IMR-90 (cell line): ENCODE results near the gene WNT3. TPM values are rescaled to one million over a fixed set of nuclear protein-coding genes. Genes with fewer than 3 reads are reported as not detected.

Experiments
- ATAC-seq: fragments of 200-7000 bp; cut with Tn5 transposase; 2 replicates; pipeline ENCODE4 v1.9.1; 2020; ENCODE audit warnings: low read depth, mild to moderate bottlenecking, moderate library complexity
- BruUV-seq: library from RNA; stranded (reverse); fragments of 400-500 nt; replicated peaks from 2 replicates; lab custom pipeline; 2021; lab: Mats Ljungman, UMichigan
- CTCF ChIA-PET: fragments of 300-600 bp; formaldehyde crosslinking; extraction: SDS; loops from one replicate; lab custom pipeline; 2021; ENCODE audit warnings: antibody characterized with exemption; lab: Yijun Ruan, JAX
- POLR2A ChIA-PET: fragments of 300-600 bp; sonication (Branson Sonifier 250); formaldehyde crosslinking; loops from one replicate; lab custom pipeline; 2022; ENCODE audit warnings: antibody characterized with exemption; ENCODE audit not compliant: unreplicated experiment; lab: Charles Lee
- DNase-seq: peaks from one replicate; pipeline ENCODE4 v3.0.0; 2013
- H2AFZ ChIP-seq: replicated peaks from 2 replicates; pipeline ENCODE3; 2013; ENCODE audit warnings: low read length, mild to moderate bottlenecking; ENCODE audit not compliant: poor library complexity
- H2AK5ac ChIP-seq: 2 replicates; pipeline ENCODE4 v1.6.1; 2013; ENCODE audit warnings: low read depth, low read length, inconsistent platforms
- H2AK9ac ChIP-seq: replicated peaks from 2 replicates; pipeline ENCODE3; 2013; ENCODE audit warnings: mild to moderate bottlenecking, low read depth, low read length, moderate library complexity; ENCODE audit not compliant: poor library complexity
- H2BK120ac ChIP-seq: 2 replicates; pipeline ENCODE4 v1.6.1; 2013; ENCODE audit warnings: low read depth, low read length, inconsistent platforms
- H2BK15ac ChIP-seq: 3 replicates; pipeline ENCODE4 v1.6.1; 2013; ENCODE audit warnings: low read depth, low read length, inconsistent platforms
- H2BK20ac ChIP-seq: 2 replicates; pipeline ENCODE4 v1.6.1; 2013; ENCODE audit warnings: low read depth, mild to moderate bottlenecking, inconsistent platforms, low read length, moderate library complexity
- H2BK5ac ChIP-seq: 2 replicates; pipeline ENCODE4 v1.6.1; 2013; ENCODE audit warnings: mild to moderate bottlenecking, low read depth, low read length, inconsistent platforms; ENCODE audit not compliant: poor library complexity, severe bottlenecking
- H3K14ac ChIP-seq: replicated peaks from 2 replicates; pipeline ENCODE4 v1.6.1; 2013; ENCODE audit warnings: low read depth, low read length, inconsistent platforms
- H3K18ac ChIP-seq: 2 replicates; pipeline ENCODE4 v1.6.1; 2013; ENCODE audit warnings: low read depth, low read length, control low read depth
- H3K23ac ChIP-seq: 2 replicates; pipeline ENCODE4 v1.6.1; 2013; ENCODE audit warnings: low read depth, low read length, inconsistent platforms
- H3K27ac ChIP-seq: 2 replicates; pipeline ENCODE4 v1.5.1; 2013; ENCODE audit warnings: mild to moderate bottlenecking, control low read depth, low read length; ENCODE audit not compliant: insufficient read depth
- H3K27me3 ChIP-seq: 2 replicates; pipeline ENCODE4 v1.6.1; 2013; ENCODE audit warnings: low read length; ENCODE audit not compliant: control insufficient read depth, insufficient read depth
- H3K36me3 ChIP-seq: 2 replicates; pipeline ENCODE4 v1.6.1; 2013; ENCODE audit warnings: low read length, mixed read lengths; ENCODE audit not compliant: control insufficient read depth, insufficient read depth
- H3K4ac ChIP-seq: 2 replicates; pipeline ENCODE4 v1.6.1; 2013; ENCODE audit warnings: low read depth, low read length, inconsistent platforms
- H3K4me1 ChIP-seq: 2 replicates; pipeline ENCODE4 v1.6.1; 2013; ENCODE audit warnings: low read length, mixed read lengths; ENCODE audit not compliant: control insufficient read depth, insufficient read depth
- H3K4me2 ChIP-seq: 2 replicates; pipeline ENCODE4 v1.6.1; 2013; ENCODE audit warnings: low read depth, mild to moderate bottlenecking, control low read depth, low read length, moderate library complexity
- H3K4me3 ChIP-seq: 2 replicates; pipeline ENCODE4 v1.5.1; 2013; ENCODE audit warnings: low read depth, mild to moderate bottlenecking, control low read depth, low read length, moderate library complexity; ENCODE audit not compliant: insufficient read depth
- H3K56ac ChIP-seq: 2 replicates; pipeline ENCODE4 v1.6.1; 2013; ENCODE audit warnings: low read length, inconsistent platforms; ENCODE audit not compliant: insufficient read depth; ENCODE audit errors: extremely low read depth
- H3K79me1 ChIP-seq, 2 experiments: 2 replicates each; pipeline ENCODE4 v1.6.1; 2013; ENCODE audit warnings: low read length in 2 of 2, inconsistent platforms in 1 of 2, low read depth in 1 of 2
- H3K9ac ChIP-seq: 2 replicates; pipeline ENCODE4 v1.6.1; 2013; ENCODE audit warnings: low read depth, low read length, control low read depth
- H3K9me1 ChIP-seq: 2 replicates; pipeline ENCODE4 v1.6.1; 2013; ENCODE audit warnings: low read length, inconsistent platforms; ENCODE audit not compliant: insufficient read depth
- H3K9me3 ChIP-seq: 2 replicates; pipeline ENCODE4 v1.6.1; 2013; ENCODE audit warnings: low read length; ENCODE audit not compliant: control insufficient read depth, insufficient read depth
- H4K20me1 ChIP-seq: 2 replicates; pipeline ENCODE4 v1.6.1; 2013; ENCODE audit warnings: low read length, inconsistent platforms; ENCODE audit not compliant: insufficient read depth
- H4K5ac ChIP-seq: 2 replicates; pipeline ENCODE4 v1.6.1; 2013; ENCODE audit warnings: mild to moderate bottlenecking, low read depth, low read length, control low read depth
- H4K8ac ChIP-seq, 2 experiments: 2 replicates each; pipeline ENCODE4 v1.6.1; 2013; ENCODE audit warnings: low read depth in 2 of 2, low read length in 2 of 2, control low read depth in 1 of 2, inconsistent platforms in 1 of 2
- H4K91ac ChIP-seq: 2 replicates; pipeline ENCODE4 v1.6.1; 2013; ENCODE audit warnings: low read depth, low read length, inconsistent platforms; ENCODE audit not compliant: insufficient read depth
- BHLHE40 ChIP-seq: fragments of 150-350 bp; IDR thresholded peaks from 2 replicates; pipeline ENCODE4 v1.6.1; 2016; ENCODE audit warnings: mild to moderate bottlenecking, low read depth, low read length
- CEBPB ChIP-seq: IDR thresholded peaks from 2 replicates; pipeline ENCODE4 v1.6.1; 2012; ENCODE audit warnings: low read depth, low read length, improper control_type of control experiment
- CHD1 ChIP-seq: IDR thresholded peaks from 2 replicates; pipeline ENCODE4 v1.6.1; 2012; ENCODE audit warnings: low read depth, low read length, improper control_type of control experiment
- MAFK ChIP-seq: IDR thresholded peaks from 2 replicates; pipeline ENCODE4 v1.6.1; 2012; ENCODE audit warnings: low read depth, low read length, improper control_type of control experiment
- MAZ ChIP-seq: IDR thresholded peaks from 2 replicates; pipeline ENCODE4 v1.6.1; 2012; ENCODE audit warnings: low read depth, mild to moderate bottlenecking, low read length, improper control_type of control experiment, moderate library complexity, borderline replicate concordance
- NFE2L2 ChIP-seq: fragments of 150-350 bp; IDR thresholded peaks from 2 replicates; pipeline ENCODE4 v1.6.1; 2016; ENCODE audit warnings: low read depth, mild to moderate bottlenecking, low read length
- RAD21 ChIP-seq: IDR thresholded peaks from 2 replicates; pipeline ENCODE4 v1.6.1; 2012; ENCODE audit warnings: low read length, improper control_type of control experiment
- RFX5 ChIP-seq: IDR thresholded peaks from 2 replicates; pipeline ENCODE4 v1.8.0; 2012; ENCODE audit warnings: low read depth, mild to moderate bottlenecking, low read length, moderate library complexity
- WGBS, 2 experiments: methylation state at CpG; one replicate each; pipeline versions ENCODE4 v1.1.5 to v1.1.7; 2013; ENCODE audit warnings: missing lambda C conversion rate in 2 of 2; ENCODE audit not compliant: insufficient read length in 1 of 2; ENCODE audit errors: extremely low coverage in 2 of 2; 5-methylcytosine and 5-hydroxymethylcytosine counted together
- dilution Hi-C: fragments of 300-500 bp; cut with HindIII; formaldehyde crosslinking; loops from one replicate; pipeline ENCODE4 v1.14.3; 2018; ENCODE audit warnings: low sequenced_read_pairs; ENCODE audit not compliant: unreplicated experiment
- in situ Hi-C: fragments of 300-500 bp; cut with MboI; formaldehyde crosslinking; loops from 3 replicates; pipeline ENCODE4 v1.14.3; 2019; ENCODE audit warnings: low sequenced_read_pairs, inconsistent platforms, mixed read lengths
- intact Hi-C: fragments of 100-400 bp; cut with micrococcal nuclease; formaldehyde crosslinking; loops from 2 replicates; pipeline ENCODE4 v1.10.0; 2022
- polyA plus RNA-seq, 3 experiments: library from polyadenylated mRNA; depleted of rRNA; stranded (reverse); fragments of >200 nt; gene quantifications; 2 replicates each; pipeline ENCODE4 v1.2.3, GENCODE V29; 2012; ENCODE audit warnings: low replicate concordance in 1 of 3
- total RNA-seq: library from RNA; depleted of rRNA; stranded (reverse); fragments of >200 nt; gene quantifications from 2 replicates; pipeline ENCODE4 v1.2.3, GENCODE V29; 2012

WNT3 gene
- total and polyA plus RNA-seq, 2 of the 4 experiments (the other 2 are of a cell fraction) = 0.72 to 1.0 TPM

- no peak overlapping the region for H3K14ac ChIP-seq
- H3K4me3 ChIP-seq = no peak overlapping the region
- H3K18ac ChIP-seq = no peak overlapping the region
- dilution Hi-C loops (no loop called here), intact Hi-C loops (no loop called here), in situ Hi-C loops (loop anchor here (25.0 kb wide), 1 partner anchor 1145 kb away; no protein-coding TSS in a partner anchor)
- no peaks in the 10 kb centered on the region for H4K20me1 ChIP-seq
- no peaks in the 10 kb centered on the region for H3K27me3 ChIP-seq
- no CpG with 5 or more reads among the region's 1 CpG for WGBS, 2 experiments
- H2AFZ ChIP-seq = no peak overlapping the region
- no peak overlapping the region for H4K8ac ChIP-seq
- no peak overlapping the region for H2BK15ac ChIP-seq
- BruUV-seq = no TSS peak
- H3K4ac ChIP-seq = no peak overlapping the region
- no peak overlapping the region for H2AK9ac ChIP-seq
- H3K79me1 ChIP-seq = no peaks in the 10 kb centered on the region; a peak in 1 of 4 replicates
- no peak overlapping the region for H3K9ac ChIP-seq
- ChIA-PET CTCF (interaction anchor here (0.5 to 1.5 kb wide), 2 partner anchors 14 to 43 kb away, joined by 3 to 4 read pairs; no protein-coding TSS in a partner anchor), POLR2A (no interaction called here)
- no peak overlapping the region for H2AK5ac ChIP-seq
- no peak overlapping the region for H2BK5ac ChIP-seq
- H3K36me3 ChIP-seq = peaks cover 5% of the 10 kb centered on the region
- H3K9me1 ChIP-seq = peaks cover 5% of the 10 kb centered on the region; the same call in 1 of the 2 replicates
- DNase-seq = no peak
- no peak overlapping the region for H2BK20ac ChIP-seq
- H3K23ac ChIP-seq = no peak overlapping the region
- H3K9me3 ChIP-seq = no peaks in the 10 kb centered on the region
- ATAC-seq = no peak
- H3K56ac ChIP-seq = no peak overlapping the region
- H3K4me1 ChIP-seq = peaks cover 6% of the 10 kb centered on the region; the same call in 1 of the 2 replicates
- no peak overlapping the region for H4K91ac ChIP-seq
- H4K5ac ChIP-seq = no peak overlapping the region
- no peak overlapping the region for H3K27ac ChIP-seq
- H3K4me2 ChIP-seq = no peak overlapping the region
- H2BK120ac ChIP-seq = no peak overlapping the region
- TF ChIP-seq RFX5 (no peak), NFE2L2 (no peak), MAZ (no peak), CHD1 (no peak), BHLHE40 (no peak), CEBPB (no peak), MAFK (no peak), RAD21 (no peak)
Measured at GRCh38 chr17:46732160-46732559, 86.3 kb downstream of the WNT3 start.
